ENCODE results near the gene ERBB2. TPM values are rescaled to one million over a fixed set of nuclear protein-coding genes. Genes with fewer than 3 reads are reported as not detected.

Gene ERBB2
- total RNA-seq, 2 donors from 2014 or later: 110 to 133 TPM

GRCh38 chr17:39684369-39685192 is 15.3 kb upstream of the ERBB2 start:
- Histone ChIP-seq H3K4me3 (ENCODE audit: low read length) (no peak overlapping the region), H3K27ac (ENCODE audit: low read depth, low read length) (no peak overlapping the region), H3K9me3 (ENCODE audit: control insufficient read depth, low read length) (no peaks in the 10 kb centered on the region), H3K36me3 (ENCODE audit: control insufficient read depth, insufficient read depth, low read length) (no peaks in the 10 kb centered on the region), H3K9ac (ENCODE audit: extremely low read depth, low read length, poor library complexity, severe bottlenecking) (no peak overlapping the region), H3K4me1 (ENCODE audit: control insufficient read depth, insufficient read depth, low read length) (peaks cover 3% of the 10 kb centered on the region), H3K27me3 (ENCODE audit: control insufficient read depth, insufficient read depth, low read length, poor library complexity, severe bottlenecking) (no peaks in the 10 kb centered on the region)
- H3K27me3 Mint-ChIP-seq (ENCODE audit: insufficient read depth): peaks cover 1% of the 10 kb centered on the region
- peak; percentile 73 for DNase-seq
- H3K9me3 Mint-ChIP-seq: peaks cover 2% of the 10 kb centered on the region
- H3K4me1 Mint-ChIP-seq: peaks cover 24% of the 10 kb centered on the region
- TF ChIP-seq CTCF (conservative IDR thresholded peaks at IDR 0.05): no peak
- H3K36me3 Mint-ChIP-seq (ENCODE audit: low read depth): peaks cover 41% of the 10 kb centered on the region
- WGBS, 2 experiments (ENCODE audit: insufficient coverage in 1 of 2, insufficient read length in 1 of 2): 87 to 93% methylated on average over 7 to 12 of the region's 12 CpGs
- H3K27ac Mint-ChIP-seq: no peak overlapping the region
- no peak overlapping the region for H3K4me3 Mint-ChIP-seq

GRCh38 chr17:39687101-39687545 is 12.7 kb upstream of the ERBB2 start:
- H3K27me3 ChIP-seq (ENCODE audit: control insufficient read depth, insufficient read depth, low read length, poor library complexity, severe bottlenecking): no peaks in the 10 kb centered on the region
- peak overlapping the region; percentile 91 for H3K27ac Mint-ChIP-seq
- peaks cover 2% of the 10 kb centered on the region for H3K9me3 Mint-ChIP-seq
- peaks cover 3% of the 10 kb centered on the region for H3K4me1 ChIP-seq (ENCODE audit: control insufficient read depth, insufficient read depth, low read length)
- peak overlapping the region; percentile 91 for H3K4me3 ChIP-seq (ENCODE audit: low read length)
- H3K9me3 ChIP-seq (ENCODE audit: control insufficient read depth, low read length): no peaks in the 10 kb centered on the region
- no peak overlapping the region for H3K27ac ChIP-seq (ENCODE audit: low read depth, low read length)
- no peak overlapping the region for H3K9ac ChIP-seq (ENCODE audit: extremely low read depth, low read length, poor library complexity, severe bottlenecking)
- peak overlapping the region; percentile 80 for H3K4me3 Mint-ChIP-seq
- H3K36me3 Mint-ChIP-seq (ENCODE audit: low read depth): peaks cover 24% of the 10 kb centered on the region
- H3K27me3 Mint-ChIP-seq (ENCODE audit: insufficient read depth): peaks cover 1% of the 10 kb centered on the region
- 67 to 72% methylated on average over 5 to 6 of the region's 6 CpGs for WGBS, 2 experiments (ENCODE audit: insufficient coverage in 1 of 2, insufficient read length in 1 of 2)
- no peak for DNase-seq
- H3K36me3 ChIP-seq (ENCODE audit: control insufficient read depth, insufficient read depth, low read length): no peaks in the 10 kb centered on the region
- TF ChIP-seq CTCF (conservative IDR thresholded peaks at IDR 0.05): no peak
- H3K4me1 Mint-ChIP-seq: peaks cover 24% of the 10 kb centered on the region

- TF ChIP-seq CTCF (conservative IDR thresholded peaks at IDR 0.05): no peak
- Mint-ChIP-seq H3K4me1 (peaks cover 24% of the 10 kb centered on the region), H3K27ac (peak within 1 kb of the TSS; percentile 91), H3K36me3 (ENCODE audit: low read depth) (peaks cover 19% of the 10 kb centered on the region), H3K9me3 (peaks cover 2% of the 10 kb centered on the region), H3K27me3 (ENCODE audit: insufficient read depth) (peaks cover 1% of the 10 kb centered on the region), H3K4me3 (peak within 1 kb of the TSS; percentile 80)
- H3K9ac ChIP-seq (ENCODE audit: extremely low read depth, low read length, poor library complexity, severe bottlenecking): peak within 1 kb of the TSS; percentile 43
- H3K9me3 ChIP-seq (ENCODE audit: control insufficient read depth, low read length): no peaks in the 10 kb centered on the region
- H3K27ac ChIP-seq (ENCODE audit: low read depth, low read length): peak within 1 kb of the TSS; percentile 78
- H3K4me1 ChIP-seq (ENCODE audit: control insufficient read depth, insufficient read depth, low read length): peaks cover 3% of the 10 kb centered on the region
- DNase-seq: peak; percentile 98
- H3K4me3 ChIP-seq (ENCODE audit: low read length): peak within 1 kb of the TSS; percentile 91
- WGBS, 2 experiments (ENCODE audit: insufficient coverage in 1 of 2, insufficient read length in 1 of 2): 8 to 21% methylated on average over 31 to 45 of the region's 45 CpGs
- no peaks in the 10 kb centered on the region for H3K36me3 ChIP-seq (ENCODE audit: control insufficient read depth, insufficient read depth, low read length)
- H3K27me3 ChIP-seq (ENCODE audit: control insufficient read depth, insufficient read depth, low read length, poor library complexity, severe bottlenecking): no peaks in the 10 kb centered on the region
Observed at GRCh38 chr17:39687546-39688474, 12.1 kb upstream of the ERBB2 start, which contains the start of gene PGAP3. TSS of gene PGAP3 (minus strand) at chr17:39688057. CDS start at chr17:39688014, 43 bp downstream.
